AG09309 (cell line): ENCODE results near the gene MCM10.
"Not testable (repeated sequence)": the region's sequence is repeated elsewhere in the genome, so short reads cannot be mapped to it uniquely, and the experiment has no call there.

Source experiments
- DNase-seq: peaks from one replicate; pipeline ENCODE4 v3.0.0-alpha.2; 2010; ENCODE audit warnings: low read depth
- H3K4me3 ChIP-seq: 2 replicates; pipeline ENCODE4 v1.5.1; 2011; ENCODE audit warnings: mild to moderate bottlenecking, low read depth, low read length, moderate library complexity; ENCODE audit not compliant: control insufficient read depth
- TF ChIP-seq, protein P1 (sequence below): IDR thresholded peaks from 2 replicates; pipeline ENCODE4 v1.5.1; 2011; ENCODE audit warnings: mild to moderate bottlenecking, low read depth, low read length, inconsistent platforms; ENCODE audit not compliant: insufficient read depth, control insufficient read depth; ENCODE audit errors: missing control alignments

Gene MCM10

GRCh38 chr10:13143766-13144165 is 17.6 kb upstream of the MCM10 start:
- no peak for DNase-seq
- TF ChIP-seq, protein P1, sequence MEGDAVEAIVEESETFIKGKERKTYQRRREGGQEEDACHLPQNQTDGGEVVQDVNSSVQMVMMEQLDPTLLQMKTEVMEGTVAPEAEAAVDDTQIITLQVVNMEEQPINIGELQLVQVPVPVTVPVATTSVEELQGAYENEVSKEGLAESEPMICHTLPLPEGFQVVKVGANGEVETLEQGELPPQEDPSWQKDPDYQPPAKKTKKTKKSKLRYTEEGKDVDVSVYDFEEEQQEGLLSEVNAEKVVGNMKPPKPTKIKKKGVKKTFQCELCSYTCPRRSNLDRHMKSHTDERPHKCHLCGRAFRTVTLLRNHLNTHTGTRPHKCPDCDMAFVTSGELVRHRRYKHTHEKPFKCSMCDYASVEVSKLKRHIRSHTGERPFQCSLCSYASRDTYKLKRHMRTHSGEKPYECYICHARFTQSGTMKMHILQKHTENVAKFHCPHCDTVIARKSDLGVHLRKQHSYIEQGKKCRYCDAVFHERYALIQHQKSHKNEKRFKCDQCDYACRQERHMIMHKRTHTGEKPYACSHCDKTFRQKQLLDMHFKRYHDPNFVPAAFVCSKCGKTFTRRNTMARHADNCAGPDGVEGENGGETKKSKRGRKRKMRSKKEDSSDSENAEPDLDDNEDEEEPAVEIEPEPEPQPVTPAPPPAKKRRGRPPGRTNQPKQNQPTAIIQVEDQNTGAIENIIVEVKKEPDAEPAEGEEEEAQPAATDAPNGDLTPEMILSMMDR = no peak
- no peak overlapping the region for H3K4me3 ChIP-seq

GRCh38 chr10:13144814-13145213 is 16.5 kb upstream of the MCM10 start:
- no peak overlapping the region for H3K4me3 ChIP-seq
- TF ChIP-seq, protein P1 = no peak
- DNase-seq = no peak

DNA sequence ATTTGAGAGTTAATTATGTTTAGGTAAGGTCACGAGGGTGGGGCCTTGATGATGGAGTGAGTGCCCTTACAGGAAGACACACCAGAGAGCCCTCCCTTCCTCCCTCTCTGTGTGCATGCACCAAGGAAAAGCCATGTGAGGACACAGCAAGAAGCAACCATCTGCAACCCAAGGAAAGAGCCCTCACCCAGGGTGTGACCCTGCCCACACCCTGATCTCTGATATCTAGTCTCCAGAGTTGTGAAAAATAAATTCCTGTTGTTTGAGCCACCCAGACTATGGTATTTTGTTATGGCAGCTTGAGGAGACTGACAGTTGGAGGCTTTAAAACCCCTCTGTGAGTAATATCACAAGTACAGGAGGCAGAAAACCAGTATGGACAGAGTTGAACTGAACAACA is 15.0 kb upstream of the MCM10 start:
- DNase-seq = no peak
- TF ChIP-seq, protein P1 = no peak
- no peak overlapping the region for H3K4me3 ChIP-seq

- no peak for DNase-seq
- TF ChIP-seq, protein P1 = no peak
These were observed 14.2 kb upstream of the MCM10 start for GRCh38 chr10:13147161-13147560.

DNA sequence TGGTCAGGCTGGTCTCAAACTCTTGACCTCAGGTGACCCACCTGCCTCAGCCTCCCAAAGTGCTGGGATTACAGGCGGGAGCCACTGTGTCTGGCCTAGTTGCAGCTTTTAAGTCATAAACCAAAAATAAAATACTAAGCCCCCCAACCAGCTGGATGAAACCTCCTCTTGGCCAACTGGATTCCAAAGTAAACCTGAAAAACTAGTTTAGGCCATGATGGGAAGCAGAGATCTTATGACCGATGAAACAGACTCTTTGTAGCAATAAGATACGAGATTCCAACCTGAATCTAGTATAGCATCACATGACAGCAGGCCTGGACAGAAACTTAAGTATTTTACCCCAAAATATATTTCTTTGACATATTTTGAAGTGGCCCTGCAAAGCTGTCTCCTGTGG is 9.1 kb upstream of the MCM10 start:
- no peak overlapping the region for H3K4me3 ChIP-seq
- TF ChIP-seq, protein P1 = no peak
- DNase-seq = no peak

More at GRCh38 chr10:13147161-13147560, 14.2 kb upstream of the MCM10 start:
- no peak overlapping the region for H3K4me3 ChIP-seq

- DNase-seq = not testable (repeated sequence)
These were observed 5.5 kb upstream of the MCM10 start for GRCh38 chr10:13155860-13156259.

DNA sequence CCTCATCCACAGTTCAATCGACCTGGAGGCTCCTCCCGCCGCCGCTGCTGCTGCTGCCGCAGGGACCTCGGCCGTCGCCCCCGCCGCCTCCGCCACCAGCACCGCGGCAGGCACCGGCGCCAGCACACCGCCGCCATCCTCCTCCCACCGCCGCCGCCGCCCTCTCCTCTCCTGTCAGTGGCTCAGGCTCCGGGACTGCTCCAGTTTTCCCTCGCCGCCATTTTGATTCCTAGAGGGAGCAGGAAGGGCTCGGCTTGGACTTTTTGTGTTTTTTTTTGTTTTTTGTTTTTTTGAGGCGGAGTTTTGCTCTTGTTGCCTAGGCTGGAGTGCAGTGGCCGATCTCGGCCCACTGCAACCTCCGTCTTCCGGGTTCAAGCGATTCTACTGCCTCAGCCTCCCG is 3.0 kb upstream of the MCM10 start:
- no peak for DNase-seq
- TF ChIP-seq, protein P1 = no peak
- H3K4me3 ChIP-seq = no peak overlapping the region

More at GRCh38 chr10:13155860-13156259, 5.5 kb upstream of the MCM10 start:
- H3K4me3 ChIP-seq = not testable (repeated sequence)

- TF ChIP-seq, protein P1 = no peak
- peak overlapping the region; percentile 53 for H3K4me3 ChIP-seq
- no peak for DNase-seq
These were observed 506 bp downstream of the MCM10 start for GRCh38 chr10:13161857-13162271.
